Measurements from ENCODE around the gene SBDS. TPM values are rescaled to one million over a fixed set of nuclear protein-coding genes. Genes with fewer than 3 reads are reported as not detected.

The SBDS gene
- total and polyA plus RNA-seq, 2 donors (not counting 1 experiment from before 2014, with no cell fraction given), result 39.1 to 170 TPM

- H3K27me3 Mint-ChIP-seq, result no peaks in the 10 kb centered on the region
- intact Hi-C loops (cut with micrococcal nuclease), result no loop called here
- WGBS (ENCODE audit: insufficient coverage), result no CpG with 5 or more reads among the region's 5 CpGs
- Histone ChIP-seq H3K4me1 (ENCODE audit: control insufficient read depth in 2 of 2, insufficient read depth in 2 of 2, low read length in 2 of 2) (peaks cover 4 to 14% of the 10 kb centered on the region in 2 donors), H2AFZ (ENCODE audit: insufficient read depth, low read depth, low read length, poor library complexity, severe bottlenecking) (no peak overlapping the region), H3K36me3 (replicated peaks in 1 of 2; ENCODE audit: control extremely low read depth in 1 of 2, control insufficient read depth in 1 of 2, extremely low read depth in 1 of 2, insufficient read depth in 2 of 2, low read length in 1 of 2) (peaks cover 17 to 84% of the 10 kb centered on the region in 2 experiments), H3K4me3 (ENCODE audit: control extremely low read depth in 1 of 5, extremely low read depth in 1 of 5, insufficient read depth in 1 of 5, low read depth in 2 of 5, low read length in 4 of 5) (no peak overlapping the region), H3K27ac (ENCODE audit: low read length in 2 of 2) (no peak overlapping the region), H3K9ac (ENCODE audit: low read length) (no peak overlapping the region), H4K20me1 (ENCODE audit: control insufficient read depth, insufficient read depth, low read length, poor library complexity, severe bottlenecking) (no peaks in the 10 kb centered on the region), H3K9me3 (ENCODE audit: control extremely low read depth in 1 of 3, control insufficient read depth in 2 of 3, insufficient read depth in 1 of 3, low read length in 2 of 3) (no peaks in the 10 kb centered on the region), H3K4me2 (replicated peaks; ENCODE audit: low read depth, low read length, poor library complexity, severe bottlenecking) (no peak overlapping the region), H3K27me3 (replicated peaks in 1 of 4; ENCODE audit: control extremely low read depth in 1 of 4, control insufficient read depth in 3 of 4, insufficient read depth in 4 of 4, low read length in 3 of 4) (no peaks in the 10 kb centered on the region), H3K79me2 (ENCODE audit: control insufficient read depth, insufficient read depth, low read length) (no peaks in the 10 kb centered on the region)
- TF ChIP-seq CTCF (IDR thresholded peaks at IDR 0.05) (no peak), EZH2 (IDR thresholded peaks at IDR 0.05; ENCODE audit: borderline replicate concordance, insufficient read depth, low read depth, low read length, poor library complexity, severe bottlenecking) (no peak)
- CTCF ChIA-PET, result no interaction called here
- peak overlapping the region; percentile 57 for H3K27ac Mint-ChIP-seq
- ATAC-seq (ENCODE audit: low read depth), result peak; percentile 14
- no peak overlapping the region for H3K4me3 Mint-ChIP-seq
- H3K4me1 Mint-ChIP-seq, result peaks cover 12% of the 10 kb centered on the region
- POLR2A ChIA-PET, result no interaction called here
- no peaks in the 10 kb centered on the region for H3K9me3 Mint-ChIP-seq (ENCODE audit: insufficient read depth)
- DNase-seq, result no peak
These were observed 42.4 kb downstream of the SBDS start for GRCh38 chr7:66953044-66953427.

- Histone ChIP-seq H3K36me3 (replicated peaks in 1 of 2; ENCODE audit: control extremely low read depth in 1 of 2, control insufficient read depth in 1 of 2, extremely low read depth in 1 of 2, insufficient read depth in 2 of 2, low read length in 1 of 2) (peaks cover 17 to 83% of the 10 kb centered on the region in 2 experiments), H3K4me1 (ENCODE audit: control insufficient read depth in 2 of 2, insufficient read depth in 2 of 2, low read length in 2 of 2) (peaks cover 4 to 14% of the 10 kb centered on the region in 2 donors), H3K4me2 (replicated peaks; ENCODE audit: low read depth, low read length, poor library complexity, severe bottlenecking) (no peak overlapping the region), H3K9me3 (ENCODE audit: control extremely low read depth in 1 of 3, control insufficient read depth in 2 of 3, insufficient read depth in 1 of 3, low read length in 2 of 3) (no peaks in the 10 kb centered on the region), H3K4me3 (ENCODE audit: control extremely low read depth in 1 of 5, extremely low read depth in 1 of 5, insufficient read depth in 1 of 5, low read depth in 2 of 5, low read length in 4 of 5) (no peak overlapping the region), H3K27ac (ENCODE audit: low read length in 2 of 2) (no peak overlapping the region), H4K20me1 (ENCODE audit: control insufficient read depth, insufficient read depth, low read length, poor library complexity, severe bottlenecking) (no peaks in the 10 kb centered on the region), H2AFZ (ENCODE audit: insufficient read depth, low read depth, low read length, poor library complexity, severe bottlenecking) (no peak overlapping the region), H3K27me3 (replicated peaks in 1 of 4; ENCODE audit: control extremely low read depth in 1 of 4, control insufficient read depth in 3 of 4, insufficient read depth in 4 of 4, low read length in 3 of 4) (no peaks in the 10 kb centered on the region), H3K79me2 (ENCODE audit: control insufficient read depth, insufficient read depth, low read length) (no peaks in the 10 kb centered on the region), H3K9ac (ENCODE audit: low read length) (no peak overlapping the region)
- Mint-ChIP-seq H3K27me3 (no peaks in the 10 kb centered on the region), H3K27ac (peak overlapping the region; percentile 57), H3K9me3 (ENCODE audit: insufficient read depth) (no peaks in the 10 kb centered on the region), H3K4me1 (peaks cover 12% of the 10 kb centered on the region), H3K4me3 (no peak overlapping the region)
- intact Hi-C loops (cut with micrococcal nuclease), result no loop called here
- CTCF ChIA-PET, result no interaction called here
- DNase-seq, result no peak
- TF ChIP-seq EZH2 (IDR thresholded peaks at IDR 0.05; ENCODE audit: borderline replicate concordance, insufficient read depth, low read depth, low read length, poor library complexity, severe bottlenecking), result no peak
- POLR2A ChIA-PET, result no interaction called here
- peak; percentile 17 for ATAC-seq (ENCODE audit: low read depth)
- WGBS (ENCODE audit: insufficient coverage), result 96% methylated on average over 10 of the region's 11 CpGs
These were observed 42.9 kb downstream of the SBDS start for GRCh38 chr7:66952343-66953043.
